SK-N-SH (cell line): ENCODE results near the gene KPTN. TPM values are rescaled to one million over a fixed set of nuclear protein-coding genes. Genes with fewer than 3 reads are reported as not detected.

ENCODE experiments used
- CTCF ChIA-PET: fragments of 300-600, 350-600 bp; formaldehyde crosslinking; extraction: SDS; loops from one replicate; lab custom pipeline; 2021; lab: Yijun Ruan, JAX
- POLR2A ChIA-PET: fragments of 350-600 bp; sonication (Branson Sonifier 250); formaldehyde crosslinking; extraction: SDS; loops from one replicate; lab custom pipeline; 2020; ENCODE audit warnings: antibody characterized with exemption, inconsistent platforms; lab: Yijun Ruan, JAX
- DNase-seq: peaks from one replicate; pipeline ENCODE4 v3.0.0; 2012
- H2AFZ ChIP-seq: fragments of 200-600 bp; sonication (generic); 2 replicates; pipeline ENCODE4 v1.8.1; 2016; ENCODE audit warnings: antibody characterized with exemption, mild to moderate bottlenecking, low read depth
- H3F3A ChIP-seq: fragments of 200-600 bp; sonication (generic); replicated peaks from 2 replicates; pipeline ENCODE3; 2016; ENCODE audit warnings: antibody characterized with exemption, mild to moderate bottlenecking; ENCODE audit not compliant: insufficient read depth
- H3K27ac ChIP-seq, 2 experiments: fragments of 200-500 bp in 1 of 2; fragments of 200-600 bp in 1 of 2; sonication (Bioruptor generic) in 1 of 2; sonication (generic), shearing (Covaris generic) in 1 of 2; 2 replicates each; pipeline versions ENCODE4 v1.5.1 to v1.6.1; 2014 to 2016; ENCODE audit warnings: low read depth in 2 of 2, inconsistent platforms in 1 of 2, low read length in 1 of 2, mild to moderate bottlenecking in 1 of 2, mixed read lengths in 1 of 2
- H3K27me3 ChIP-seq: fragments of 200-600 bp; sonication (generic), shearing (Covaris generic); 2 replicates; pipeline ENCODE4 v1.6.1; 2016; ENCODE audit warnings: mixed run types; ENCODE audit not compliant: insufficient read depth
- H3K36me3 ChIP-seq, 2 experiments: fragments of 200-500 bp in 1 of 2; fragments of 200-600 bp in 1 of 2; sonication (Bioruptor generic) in 1 of 2; sonication (generic) in 1 of 2; replicated peaks in 1 of 2; 2 replicates each; pipeline versions ENCODE3 to v1.5.1; 2014 to 2016; ENCODE audit warnings: low read length in 1 of 2, mild to moderate bottlenecking in 1 of 2; ENCODE audit not compliant: insufficient read depth in 2 of 2, control insufficient read depth in 1 of 2
- H3K4me1 ChIP-seq, 2 experiments: fragments of 200-500 bp in 1 of 2; fragments of 200-600 bp in 1 of 2; sonication (Bioruptor generic) in 1 of 2; sonication (generic), shearing (Covaris generic) in 1 of 2; 2 replicates each; pipeline versions ENCODE4 v1.5.1 to v1.6.1; 2014 to 2016; ENCODE audit warnings: low read depth in 1 of 2, low read length in 1 of 2, mixed run types in 1 of 2; ENCODE audit not compliant: insufficient read depth in 2 of 2, control insufficient read depth in 1 of 2
- H3K4me2 ChIP-seq: fragments of 200-600 bp; sonication (generic), shearing (Covaris generic); 2 replicates; pipeline ENCODE4 v1.6.1; 2017; ENCODE audit warnings: mixed run types
- H3K4me3 ChIP-seq, 2 experiments: fragments of 200-500 bp in 1 of 2; fragments of 200-600 bp in 1 of 2; sonication (Bioruptor generic) in 1 of 2; sonication (generic), shearing (Covaris generic) in 1 of 2; 2 replicates each; pipeline versions ENCODE4 v1.5.1 to v1.8.1; 2014 to 2016; ENCODE audit warnings: low read depth in 2 of 2, inconsistent platforms in 1 of 2, low read length in 1 of 2, mild to moderate bottlenecking in 1 of 2, mixed read lengths in 1 of 2, moderate library complexity in 1 of 2
- H3K79me2 ChIP-seq: fragments of 200-600 bp; sonication (generic); 2 replicates; pipeline ENCODE4 v1.8.1; 2017; ENCODE audit warnings: mild to moderate bottlenecking; ENCODE audit not compliant: insufficient read depth
- H3K9ac ChIP-seq: fragments of 200-600 bp; sonication (generic); 2 replicates; pipeline ENCODE4 v1.6.1; 2017; ENCODE audit warnings: mixed run types
- H3K9me2 ChIP-seq: fragments of 200-600 bp; sonication (generic); 2 replicates; pipeline ENCODE4 v1.6.1; 2017; ENCODE audit warnings: mixed run types
- H3K9me3 ChIP-seq: fragments of 200-600 bp; sonication (generic); 2 replicates; pipeline ENCODE4 v1.6.1; 2017; ENCODE audit warnings: mixed run types, mild to moderate bottlenecking, moderate library complexity
- H4K20me1 ChIP-seq: fragments of 200-600 bp; sonication (generic); 2 replicates; pipeline ENCODE4 v1.6.1; 2017; ENCODE audit warnings: mild to moderate bottlenecking, mixed run types; ENCODE audit not compliant: insufficient read depth
- EP300 ChIP-seq, 2 experiments: IDR thresholded peaks; 2 replicates each; pipeline versions ENCODE4 v1.4.0 to v1.6.1; 2012; ENCODE audit warnings: borderline replicate concordance in 1 of 2, low read depth in 1 of 2, low read length in 1 of 2
- FOXM1 ChIP-seq: IDR thresholded peaks from 2 replicates; pipeline ENCODE4 v1.4.0; 2012; ENCODE audit warnings: low read depth, mild to moderate bottlenecking
- JUND ChIP-seq: IDR thresholded peaks from 2 replicates; pipeline ENCODE4 v1.4.0; 2012
- MEF2A ChIP-seq: IDR thresholded peaks from 2 replicates; pipeline ENCODE4 v1.4.0; 2012; ENCODE audit warnings: low read depth, borderline replicate concordance
- NFIC ChIP-seq: IDR thresholded peaks from 2 replicates; pipeline ENCODE4 v1.4.0; 2012; ENCODE audit warnings: borderline replicate concordance
- NRF1 ChIP-seq: IDR thresholded peaks from 2 replicates; pipeline ENCODE4 v1.6.1; 2012; ENCODE audit warnings: low read depth, mild to moderate bottlenecking, low read length
- POLR2AphosphoS5 ChIP-seq: IDR thresholded peaks from 2 replicates; pipeline ENCODE4 v1.6.1; 2012; ENCODE audit warnings: low read depth, low read length
- RAD21 ChIP-seq: IDR thresholded peaks from 2 replicates; pipeline ENCODE4 v1.6.1; 2012; ENCODE audit warnings: mild to moderate bottlenecking, low read length
- RFX5 ChIP-seq: IDR thresholded peaks from 2 replicates; pipeline ENCODE4 v1.6.1; 2012; ENCODE audit warnings: mild to moderate bottlenecking, improper control_type of control experiment, low read length
- RXRA ChIP-seq: IDR thresholded peaks from 2 replicates; pipeline ENCODE4 v1.4.0; 2012; ENCODE audit warnings: low read depth, mild to moderate bottlenecking, borderline replicate concordance
- SMC3 ChIP-seq: IDR thresholded peaks from 2 replicates; pipeline ENCODE4 v1.6.1; 2012; ENCODE audit warnings: low read depth, low read length, improper control_type of control experiment
- WGBS: methylation state at CpG from one replicate; pipeline ENCODE4 v1.1.6; 2017; ENCODE audit warnings: low lambda C conversion rate; 5-methylcytosine and 5-hydroxymethylcytosine counted together
- polyA plus RNA-seq, 3 experiments: library from polyadenylated mRNA; depleted of rRNA; stranded (reverse); fragments of >200 nt; gene quantifications; 2 replicates each; pipeline ENCODE4 v1.2.3, GENCODE V29; 2012
- TF ChIP-seq, protein P1 (sequence below): fragments of 150-350 bp; IDR thresholded peaks from 2 replicates; pipeline ENCODE4 v1.6.1; 2017; ENCODE audit warnings: antibody characterized with exemption, low read length, low read depth, borderline replicate concordance
- TF ChIP-seq, protein P2 (sequence below): IDR thresholded peaks from 2 replicates; pipeline ENCODE4 v1.6.1; 2012; ENCODE audit warnings: mild to moderate bottlenecking, low read depth, low read length, moderate library complexity
- TF ChIP-seq, protein P3 (sequence below): IDR thresholded peaks from 2 replicates; pipeline ENCODE4; 2012
- TF ChIP-seq, protein P4 (sequence below): fragments of 200-600 bp; sonication (generic); IDR thresholded peaks from 2 replicates; pipeline ENCODE4 v1.6.1; 2017; ENCODE audit warnings: antibody characterized with exemption, mild to moderate bottlenecking, moderate library complexity
- TF ChIP-seq, protein P5 (sequence below): IDR thresholded peaks from 2 replicates; pipeline ENCODE4 v1.4.0; 2012; ENCODE audit warnings: low read depth, borderline replicate concordance

KPTN gene
- polyA plus RNA-seq, 1 of the 3 experiments (the other 2 are of a cell fraction): 15.8 TPM

DNA sequence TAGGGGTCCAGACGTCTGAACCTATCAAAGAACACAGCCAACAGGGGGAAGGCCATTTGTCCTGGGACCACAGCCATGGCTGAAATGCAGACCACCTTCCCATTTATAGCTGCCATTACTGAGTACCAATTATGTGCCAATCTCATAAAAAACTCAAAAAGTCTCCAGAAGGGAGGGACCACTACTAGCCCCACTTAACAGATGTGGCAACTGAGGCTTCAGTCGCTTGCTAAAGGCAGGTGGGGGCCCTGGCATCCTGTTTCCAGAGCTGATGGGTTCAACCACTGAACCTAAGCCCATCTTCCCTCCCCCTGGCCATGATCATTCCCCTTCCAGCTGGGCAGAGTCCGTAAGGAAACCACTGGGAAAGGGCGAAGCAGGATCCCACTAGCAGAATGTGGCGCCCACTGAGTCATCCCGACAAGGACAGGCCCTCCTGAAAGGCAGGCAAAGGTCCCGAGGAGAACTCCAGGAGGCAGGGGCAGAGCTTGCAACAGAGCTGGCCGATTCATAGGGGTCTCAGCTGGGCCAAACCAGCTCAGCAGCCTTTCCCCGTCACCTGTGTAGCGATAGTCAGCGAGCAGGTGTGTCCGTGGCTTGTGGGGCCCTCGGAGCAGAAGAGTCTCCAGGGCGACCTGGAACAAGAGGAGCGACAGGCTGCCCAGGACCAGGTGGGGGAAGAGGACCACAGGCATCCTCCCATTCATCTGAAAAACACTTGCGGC is 45.2 kb upstream of the KPTN start:
- Histone ChIP-seq H3K27me3 (no peaks in the 10 kb centered on the region), H2AFZ (no peak overlapping the region), H3K9me2 (no peaks in the 10 kb centered on the region), H3F3A (no peaks in the 10 kb centered on the region), H4K20me1 (no peaks in the 10 kb centered on the region), H3K36me3 (no peaks in the 10 kb centered on the region), H3K27ac (no peak overlapping the region), H3K4me2 (no peak overlapping the region), H3K9ac (no peak overlapping the region), H3K9me3 (no peaks in the 10 kb centered on the region), H3K4me1 (peaks cover 0 to 4% of the 10 kb centered on the region in 2 experiments; a peak in 1 of 4 replicates), H3K4me3 (no peak overlapping the region), H3K79me2 (no peaks in the 10 kb centered on the region)
- DNase-seq: no peak
- CTCF ChIA-PET: interaction anchor here (0.6 to 4.6 kb wide), 6 partner anchors 14 to 214 kb away, joined by 3 to 23 read pairs (median 4); partner anchors contain the start of gene NAPA
- POLR2A ChIA-PET: no interaction called here
- TF ChIP-seq EP300 (IDR thresholded peaks at IDR 0.05; ENCODE audit: borderline replicate concordance in 1 of 2, low read depth in 1 of 2, low read length in 1 of 2): no peak
- 71% methylated on average over 10 of the region's 16 CpGs for WGBS

DNA sequence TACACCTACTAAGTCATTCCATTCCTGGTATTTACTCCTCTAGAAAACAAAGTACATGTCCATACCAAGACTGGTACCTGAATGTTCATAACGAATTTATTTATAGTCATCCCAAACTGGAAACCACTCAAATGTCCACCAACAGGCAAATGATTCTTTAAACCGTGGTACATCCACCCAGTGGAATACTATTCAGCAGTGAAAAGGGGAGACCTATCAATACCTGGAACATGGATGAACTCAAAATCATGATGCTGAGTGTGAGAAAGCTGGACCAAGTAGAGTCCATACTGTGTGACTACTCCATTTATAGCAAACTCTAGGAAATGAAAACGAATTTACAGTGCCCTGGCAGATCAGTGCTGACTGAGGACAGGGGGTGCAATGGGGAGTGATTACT is 42.8 kb upstream of the KPTN start:
- no peak overlapping the region for H2AFZ ChIP-seq
- no peaks in the 10 kb centered on the region for H3K27me3 ChIP-seq
- H3K36me3 ChIP-seq: no peaks in the 10 kb centered on the region
- ChIA-PET CTCF (interaction anchor here (0.6 to 1.5 kb wide), 2 partner anchors 11 to 171 kb away, joined by 3 to 7 read pairs; partner anchors contain the start of gene NAPA), POLR2A (no interaction called here)
- TF ChIP-seq, protein P1, sequence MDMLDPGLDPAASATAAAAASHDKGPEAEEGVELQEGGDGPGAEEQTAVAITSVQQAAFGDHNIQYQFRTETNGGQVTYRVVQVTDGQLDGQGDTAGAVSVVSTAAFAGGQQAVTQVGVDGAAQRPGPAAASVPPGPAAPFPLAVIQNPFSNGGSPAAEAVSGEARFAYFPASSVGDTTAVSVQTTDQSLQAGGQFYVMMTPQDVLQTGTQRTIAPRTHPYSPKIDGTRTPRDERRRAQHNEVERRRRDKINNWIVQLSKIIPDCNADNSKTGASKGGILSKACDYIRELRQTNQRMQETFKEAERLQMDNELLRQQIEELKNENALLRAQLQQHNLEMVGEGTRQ: no peak
- TF ChIP-seq, protein P2, sequence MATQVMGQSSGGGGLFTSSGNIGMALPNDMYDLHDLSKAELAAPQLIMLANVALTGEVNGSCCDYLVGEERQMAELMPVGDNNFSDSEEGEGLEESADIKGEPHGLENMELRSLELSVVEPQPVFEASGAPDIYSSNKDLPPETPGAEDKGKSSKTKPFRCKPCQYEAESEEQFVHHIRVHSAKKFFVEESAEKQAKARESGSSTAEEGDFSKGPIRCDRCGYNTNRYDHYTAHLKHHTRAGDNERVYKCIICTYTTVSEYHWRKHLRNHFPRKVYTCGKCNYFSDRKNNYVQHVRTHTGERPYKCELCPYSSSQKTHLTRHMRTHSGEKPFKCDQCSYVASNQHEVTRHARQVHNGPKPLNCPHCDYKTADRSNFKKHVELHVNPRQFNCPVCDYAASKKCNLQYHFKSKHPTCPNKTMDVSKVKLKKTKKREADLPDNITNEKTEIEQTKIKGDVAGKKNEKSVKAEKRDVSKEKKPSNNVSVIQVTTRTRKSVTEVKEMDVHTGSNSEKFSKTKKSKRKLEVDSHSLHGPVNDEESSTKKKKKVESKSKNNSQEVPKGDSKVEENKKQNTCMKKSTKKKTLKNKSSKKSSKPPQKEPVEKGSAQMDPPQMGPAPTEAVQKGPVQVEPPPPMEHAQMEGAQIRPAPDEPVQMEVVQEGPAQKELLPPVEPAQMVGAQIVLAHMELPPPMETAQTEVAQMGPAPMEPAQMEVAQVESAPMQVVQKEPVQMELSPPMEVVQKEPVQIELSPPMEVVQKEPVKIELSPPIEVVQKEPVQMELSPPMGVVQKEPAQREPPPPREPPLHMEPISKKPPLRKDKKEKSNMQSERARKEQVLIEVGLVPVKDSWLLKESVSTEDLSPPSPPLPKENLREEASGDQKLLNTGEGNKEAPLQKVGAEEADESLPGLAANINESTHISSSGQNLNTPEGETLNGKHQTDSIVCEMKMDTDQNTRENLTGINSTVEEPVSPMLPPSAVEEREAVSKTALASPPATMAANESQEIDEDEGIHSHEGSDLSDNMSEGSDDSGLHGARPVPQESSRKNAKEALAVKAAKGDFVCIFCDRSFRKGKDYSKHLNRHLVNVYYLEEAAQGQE: no peak
- TF ChIP-seq, protein P3, sequence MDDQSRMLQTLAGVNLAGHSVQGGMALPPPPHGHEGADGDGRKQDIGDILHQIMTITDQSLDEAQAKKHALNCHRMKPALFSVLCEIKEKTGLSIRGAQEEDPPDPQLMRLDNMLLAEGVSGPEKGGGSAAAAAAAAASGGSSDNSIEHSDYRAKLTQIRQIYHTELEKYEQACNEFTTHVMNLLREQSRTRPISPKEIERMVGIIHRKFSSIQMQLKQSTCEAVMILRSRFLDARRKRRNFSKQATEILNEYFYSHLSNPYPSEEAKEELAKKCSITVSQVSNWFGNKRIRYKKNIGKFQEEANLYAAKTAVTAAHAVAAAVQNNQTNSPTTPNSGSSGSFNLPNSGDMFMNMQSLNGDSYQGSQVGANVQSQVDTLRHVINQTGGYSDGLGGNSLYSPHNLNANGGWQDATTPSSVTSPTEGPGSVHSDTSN: no peak
- no peak for TF ChIP-seq POLR2AphosphoS5
- no peak for TF ChIP-seq FOXM1
- no peak for TF ChIP-seq NRF1
- TF ChIP-seq JUND: no peak
- TF ChIP-seq RFX5: no peak
- TF ChIP-seq RAD21: no peak
- TF ChIP-seq RXRA: no peak
- no peak for TF ChIP-seq NFIC
- TF ChIP-seq, protein P4, sequence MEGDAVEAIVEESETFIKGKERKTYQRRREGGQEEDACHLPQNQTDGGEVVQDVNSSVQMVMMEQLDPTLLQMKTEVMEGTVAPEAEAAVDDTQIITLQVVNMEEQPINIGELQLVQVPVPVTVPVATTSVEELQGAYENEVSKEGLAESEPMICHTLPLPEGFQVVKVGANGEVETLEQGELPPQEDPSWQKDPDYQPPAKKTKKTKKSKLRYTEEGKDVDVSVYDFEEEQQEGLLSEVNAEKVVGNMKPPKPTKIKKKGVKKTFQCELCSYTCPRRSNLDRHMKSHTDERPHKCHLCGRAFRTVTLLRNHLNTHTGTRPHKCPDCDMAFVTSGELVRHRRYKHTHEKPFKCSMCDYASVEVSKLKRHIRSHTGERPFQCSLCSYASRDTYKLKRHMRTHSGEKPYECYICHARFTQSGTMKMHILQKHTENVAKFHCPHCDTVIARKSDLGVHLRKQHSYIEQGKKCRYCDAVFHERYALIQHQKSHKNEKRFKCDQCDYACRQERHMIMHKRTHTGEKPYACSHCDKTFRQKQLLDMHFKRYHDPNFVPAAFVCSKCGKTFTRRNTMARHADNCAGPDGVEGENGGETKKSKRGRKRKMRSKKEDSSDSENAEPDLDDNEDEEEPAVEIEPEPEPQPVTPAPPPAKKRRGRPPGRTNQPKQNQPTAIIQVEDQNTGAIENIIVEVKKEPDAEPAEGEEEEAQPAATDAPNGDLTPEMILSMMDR: no peak
- TF ChIP-seq SMC3: no peak
- TF ChIP-seq MEF2A: no peak
- TF ChIP-seq, protein P5, sequence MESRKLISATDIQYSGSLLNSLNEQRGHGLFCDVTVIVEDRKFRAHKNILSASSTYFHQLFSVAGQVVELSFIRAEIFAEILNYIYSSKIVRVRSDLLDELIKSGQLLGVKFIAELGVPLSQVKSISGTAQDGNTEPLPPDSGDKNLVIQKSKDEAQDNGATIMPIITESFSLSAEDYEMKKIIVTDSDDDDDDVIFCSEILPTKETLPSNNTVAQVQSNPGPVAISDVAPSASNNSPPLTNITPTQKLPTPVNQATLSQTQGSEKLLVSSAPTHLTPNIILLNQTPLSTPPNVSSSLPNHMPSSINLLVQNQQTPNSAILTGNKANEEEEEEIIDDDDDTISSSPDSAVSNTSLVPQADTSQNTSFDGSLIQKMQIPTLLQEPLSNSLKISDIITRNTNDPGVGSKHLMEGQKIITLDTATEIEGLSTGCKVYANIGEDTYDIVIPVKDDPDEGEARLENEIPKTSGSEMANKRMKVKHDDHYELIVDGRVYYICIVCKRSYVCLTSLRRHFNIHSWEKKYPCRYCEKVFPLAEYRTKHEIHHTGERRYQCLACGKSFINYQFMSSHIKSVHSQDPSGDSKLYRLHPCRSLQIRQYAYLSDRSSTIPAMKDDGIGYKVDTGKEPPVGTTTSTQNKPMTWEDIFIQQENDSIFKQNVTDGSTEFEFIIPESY: no peak
- H4K20me1 ChIP-seq: no peaks in the 10 kb centered on the region
- no peak for DNase-seq
- no peak overlapping the region for H3K27ac ChIP-seq
- 43% methylated on average over 3 of the region's 3 CpGs for WGBS
- H3K4me1 ChIP-seq: peaks cover 0 to 3% of the 10 kb centered on the region in 2 experiments; a peak in 1 of 4 replicates
- no peak overlapping the region for H3K9ac ChIP-seq
- no peaks in the 10 kb centered on the region for H3F3A ChIP-seq
- no peaks in the 10 kb centered on the region for H3K79me2 ChIP-seq
- H3K9me2 ChIP-seq: no peaks in the 10 kb centered on the region
- H3K4me2 ChIP-seq: no peak overlapping the region
- H3K9me3 ChIP-seq: no peaks in the 10 kb centered on the region
- H3K4me3 ChIP-seq: no peak overlapping the region
